ENCODE results near the gene CP. TPM values are rescaled to one million over a fixed set of nuclear protein-coding genes. Genes with fewer than 3 reads are reported as not detected.

CP gene
- total RNA-seq, 1 experiment from 2014 or later: 5.8 TPM

GRCh38 chr3:149134575-149134974 lies 87.1 kb downstream of the CP start:
- TF ChIP-seq TCF7L2 (IDR thresholded peaks at IDR 0.05; ENCODE audit: low read depth, low read length) (peak; percentile 59), SIN3A (IDR thresholded peaks at IDR 0.05; ENCODE audit: borderline replicate concordance, insufficient read depth, low read depth, low read length) (no peak), POLR2AphosphoS5 (IDR thresholded peaks at IDR 0.05; ENCODE audit: low read depth, low read length) (peak; percentile 41; the same call in 1 of the 2 replicates), REST (IDR thresholded peaks at IDR 0.05; ENCODE audit: insufficient read depth in 1 of 2, low read depth in 2 of 2, low read length in 1 of 2) (no peak), CTCF (IDR thresholded peaks at IDR 0.05) (no peak)
- H3K4me3 ChIP-seq (ENCODE audit: low read depth in 2 of 2, low read length in 2 of 2): no peak overlapping the region; a peak in 1 of 4 replicates
- ATAC-seq (peak; percentile 74), DNase-seq (ENCODE audit: low read depth, low spot score) (peak; percentile 15)
- ChIA-PET CTCF (interaction anchor here (0.9 kb wide), 1 partner anchor 14 kb away, joined by 3 read pairs; no protein-coding TSS in a partner anchor), POLR2A (no interaction called here)
- H3K9me3 ChIP-seq (ENCODE audit: control insufficient read depth, insufficient read depth, low read depth, low read length): no peaks in the 10 kb centered on the region
- intact Hi-C loops (cut with micrococcal nuclease; ENCODE audit: unreplicated experiment) (no loop called here), in situ Hi-C loops (cut with HindIII; ENCODE audit: low pct_unique_long_range_greater_than_20kb, low sequenced_read_pairs) (no loop called here)
- H3K27ac ChIP-seq (ENCODE audit: low read length): peak overlapping the region; percentile 82
- no TSS peak for BruUV-seq (replicated peaks)
- no peaks in the 10 kb centered on the region for H3K27me3 ChIP-seq (ENCODE audit: control insufficient read depth, insufficient read depth, low read length)
- H3K36me3 ChIP-seq (ENCODE audit: control insufficient read depth, insufficient read depth, low read length): no peaks in the 10 kb centered on the region
- peaks cover 42% of the 10 kb centered on the region for H3K4me1 ChIP-seq (ENCODE audit: control insufficient read depth, insufficient read depth, low read length)

- DNase-seq (ENCODE audit: low read depth, low spot score) (no peak), ATAC-seq (no peak)
- H3K27me3 ChIP-seq (ENCODE audit: control insufficient read depth, insufficient read depth, low read length): no peaks in the 10 kb centered on the region
- no TSS peak for BruUV-seq (replicated peaks)
- CTCF ChIA-PET: interaction anchor here (0.9 kb wide), 1 partner anchor 176 kb away, joined by 5 read pairs; no protein-coding TSS in a partner anchor
- POLR2A ChIA-PET: interaction anchor here (0.9 kb wide), 1 partner anchor 23 kb away, joined by 3 read pairs; no protein-coding TSS in a partner anchor
- H3K4me1 ChIP-seq (ENCODE audit: control insufficient read depth, insufficient read depth, low read length): peaks cover 53% of the 10 kb centered on the region
- peak overlapping the region; percentile 71 to 92 for H3K4me3 ChIP-seq (ENCODE audit: low read depth in 2 of 2, low read length in 2 of 2)
- TF ChIP-seq REST (IDR thresholded peaks at IDR 0.05; ENCODE audit: insufficient read depth in 1 of 2, low read depth in 2 of 2, low read length in 1 of 2): no peak
- TF ChIP-seq CTCF (IDR thresholded peaks at IDR 0.05): no peak
- no peak for TF ChIP-seq TCF7L2 (IDR thresholded peaks at IDR 0.05; ENCODE audit: low read depth, low read length)
- no peak for TF ChIP-seq SIN3A (IDR thresholded peaks at IDR 0.05; ENCODE audit: borderline replicate concordance, insufficient read depth, low read depth, low read length)
- TF ChIP-seq POLR2AphosphoS5 (IDR thresholded peaks at IDR 0.05; ENCODE audit: low read depth, low read length): no peak
- no peaks in the 10 kb centered on the region for H3K36me3 ChIP-seq (ENCODE audit: control insufficient read depth, insufficient read depth, low read length)
- in situ Hi-C loops (cut with HindIII; ENCODE audit: low pct_unique_long_range_greater_than_20kb, low sequenced_read_pairs): no loop called here
- H3K9me3 ChIP-seq (ENCODE audit: control insufficient read depth, insufficient read depth, low read depth, low read length): no peaks in the 10 kb centered on the region
- intact Hi-C loops (cut with micrococcal nuclease; ENCODE audit: unreplicated experiment): no loop called here
- peak overlapping the region; percentile 84 for H3K27ac ChIP-seq (ENCODE audit: low read length)
These were observed 90.0 kb downstream of the CP start for GRCh38 chr3:149131589-149131988.
